H9 (cell line): Measurements from ENCODE around the gene PAFAH1B1. TPM values are rescaled to one million over a fixed set of nuclear protein-coding genes. Genes with fewer than 3 reads are reported as not detected.

Experiments
- DNase-seq: peaks from one replicate; pipeline ENCODE4 v3.0.0-alpha.2; 2017
- H2AFZ ChIP-seq: one replicate; pipeline ENCODE4 v1.6.1; 2013; ENCODE audit warnings: mild to moderate bottlenecking, low read length, control low read depth, moderate library complexity
- H2AK5ac ChIP-seq: 2 replicates; pipeline ENCODE4 v1.6.1; 2013; ENCODE audit warnings: low read length, control low read depth, mixed read lengths; ENCODE audit not compliant: insufficient read length
- H2BK120ac ChIP-seq: one replicate; pipeline ENCODE4 v1.6.1; 2013; ENCODE audit warnings: low read depth, mild to moderate bottlenecking, low read length, control low read depth, inconsistent platforms; ENCODE audit not compliant: poor library complexity, severe bottlenecking
- H2BK12ac ChIP-seq: 2 replicates; pipeline ENCODE4 v1.6.1; 2013; ENCODE audit warnings: low read length, control low read depth, mixed read lengths, low read depth; ENCODE audit not compliant: insufficient read length
- H2BK15ac ChIP-seq: 2 replicates; pipeline ENCODE4 v1.6.1; 2013; ENCODE audit warnings: low read depth, low read length, control low read depth
- H2BK20ac ChIP-seq: one replicate; pipeline ENCODE4 v1.6.1; 2013; ENCODE audit warnings: low read depth, mild to moderate bottlenecking, low read length, control low read depth, inconsistent platforms; ENCODE audit not compliant: poor library complexity, severe bottlenecking
- H2BK5ac ChIP-seq: 2 replicates; pipeline ENCODE4 v1.6.1; 2013; ENCODE audit warnings: low read length, control low read depth, mixed read lengths; ENCODE audit not compliant: insufficient read length
- H3K14ac ChIP-seq: 2 replicates; pipeline ENCODE4 v1.6.1; 2013; ENCODE audit warnings: low read length, control low read depth; ENCODE audit not compliant: insufficient read depth
- H3K18ac ChIP-seq: 2 replicates; pipeline ENCODE4 v1.6.1; 2013; ENCODE audit warnings: low read depth, mild to moderate bottlenecking, mixed read lengths, low read length, control low read depth; ENCODE audit not compliant: insufficient read length
- H3K23ac ChIP-seq: 2 replicates; pipeline ENCODE4 v1.6.1; 2013; ENCODE audit warnings: low read length, control low read depth, mixed read lengths, low read depth; ENCODE audit not compliant: insufficient read length
- H3K23me2 ChIP-seq: 2 replicates; pipeline ENCODE4 v1.6.1; 2013; ENCODE audit warnings: low read depth, mild to moderate bottlenecking, mixed read lengths, low read length, control low read depth; ENCODE audit not compliant: insufficient read length, poor library complexity, severe bottlenecking
- H3K27ac ChIP-seq: 2 replicates; pipeline ENCODE4 v1.5.1; 2013; ENCODE audit warnings: low read length, control low read depth, mixed read lengths, low read depth; ENCODE audit not compliant: insufficient read length
- H3K27me3 ChIP-seq: 2 replicates; pipeline ENCODE4 v1.6.1; 2013; ENCODE audit warnings: low read length, control low read depth, inconsistent platforms; ENCODE audit not compliant: insufficient read depth
- H3K4ac ChIP-seq: 2 replicates; pipeline ENCODE4 v1.6.1; 2013; ENCODE audit warnings: low read depth, mild to moderate bottlenecking, control low read depth, inconsistent platforms, low read length, moderate library complexity
- H3K4me1 ChIP-seq: 2 replicates; pipeline ENCODE4 v1.6.1; 2013; ENCODE audit warnings: low read length, control low read depth, inconsistent platforms; ENCODE audit not compliant: insufficient read depth
- H3K4me2 ChIP-seq: 2 replicates; pipeline ENCODE4 v1.6.1; 2013; ENCODE audit warnings: low read length, control low read depth, mixed read lengths; ENCODE audit not compliant: insufficient read length, insufficient read depth
- H3K56ac ChIP-seq: 2 replicates; pipeline ENCODE4 v1.6.1; 2013; ENCODE audit warnings: low read depth, mild to moderate bottlenecking, mixed read lengths, low read length, control low read depth; ENCODE audit not compliant: insufficient read length
- H3K79me1 ChIP-seq: 2 replicates; pipeline ENCODE4 v1.6.1; 2013; ENCODE audit warnings: low read depth, mild to moderate bottlenecking, moderate library complexity, low read length, control low read depth, inconsistent platforms; ENCODE audit not compliant: insufficient read depth, poor library complexity, severe bottlenecking
- H3K79me2 ChIP-seq: 2 replicates; pipeline ENCODE4 v1.6.1; 2013; ENCODE audit warnings: low read length, control low read depth, inconsistent platforms; ENCODE audit not compliant: insufficient read depth
- H3K9ac ChIP-seq: 2 replicates; pipeline ENCODE4 v1.6.1; 2013; ENCODE audit warnings: low read length, control low read depth, mixed read lengths; ENCODE audit not compliant: insufficient read length; ENCODE audit errors: extremely low read depth
- H3K9me3 ChIP-seq: one replicate; pipeline ENCODE4 v1.6.1; 2013; ENCODE audit warnings: low read depth, low read length, inconsistent platforms; ENCODE audit not compliant: control insufficient read depth
- H3T11ph ChIP-seq: one replicate; pipeline ENCODE4 v1.6.1; 2013; ENCODE audit warnings: mild to moderate bottlenecking, low read length, control low read depth, inconsistent platforms
- H4K20me1 ChIP-seq: one replicate; pipeline ENCODE4 v1.6.1; 2013; ENCODE audit not compliant: control insufficient read depth, insufficient read length, insufficient read depth
- H4K5ac ChIP-seq: 2 replicates; pipeline ENCODE4 v1.6.1; 2013; ENCODE audit warnings: low read depth, mild to moderate bottlenecking, mixed read lengths, low read length, control low read depth; ENCODE audit not compliant: insufficient read length
- H4K8ac ChIP-seq: replicated peaks from 2 replicates; pipeline ENCODE4 v1.6.1; 2013; ENCODE audit warnings: low read length, control low read depth, mixed read lengths, low read depth; ENCODE audit not compliant: insufficient read length
- H4K91ac ChIP-seq: 2 replicates; pipeline ENCODE4 v1.6.1; 2013; ENCODE audit warnings: low read depth, mild to moderate bottlenecking, moderate library complexity, mixed read lengths, low read length, control low read depth; ENCODE audit not compliant: insufficient read length
- H3K27ac Mint-ChIP-seq, 3 experiments: 2 replicates in 2 of 3; 3 replicates in 1 of 3; pipeline ENCODE4 v1.8.0; 2020 to 2021; ENCODE audit warnings: mixed read lengths in 3 of 3, mild to moderate bottlenecking in 1 of 3, moderate library complexity in 1 of 3
- H3K27me3 Mint-ChIP-seq: 2 replicates; pipeline ENCODE4 v1.8.0; 2021; ENCODE audit warnings: low read depth, mild to moderate bottlenecking, moderate library complexity, mixed read lengths
- H3K36me3 Mint-ChIP-seq, 3 experiments: 2 replicates in 2 of 3; 3 replicates in 1 of 3; pipeline ENCODE4 v1.8.0; 2020 to 2021; ENCODE audit warnings: low read depth in 3 of 3, mixed read lengths in 3 of 3; ENCODE audit not compliant: insufficient read depth in 1 of 3
- H3K4me1 Mint-ChIP-seq, 2 experiments: 2 replicates each; pipeline ENCODE4 v1.8.0; 2020; ENCODE audit warnings: mixed read lengths in 2 of 2
- H3K4me3 Mint-ChIP-seq, 2 experiments: 2 replicates in 1 of 2; 3 replicates in 1 of 2; pipeline ENCODE4 v1.8.0; 2020 to 2021; ENCODE audit warnings: mild to moderate bottlenecking in 2 of 2, mixed read lengths in 2 of 2, moderate library complexity in 1 of 2
- H3K9me3 Mint-ChIP-seq, 2 experiments: 2 replicates in 1 of 2; 3 replicates in 1 of 2; pipeline ENCODE4 v1.8.0; 2020; ENCODE audit warnings: mild to moderate bottlenecking in 2 of 2, mixed read lengths in 2 of 2, moderate library complexity in 1 of 2
- WGBS: extraction: QIAGEN DNeasy Blood & Tissue Kit; methylation state at CpG from one replicate; pipeline ENCODE4 v1.1.7; 2013; ENCODE audit warnings: missing lambda C conversion rate, low lambda C conversion rate, mixed read lengths; ENCODE audit not compliant: insufficient read length; ENCODE audit errors: extremely low coverage; 5-methylcytosine and 5-hydroxymethylcytosine counted together
- total RNA-seq: library from RNA; stranded (reverse); gene quantifications from 2 replicates; pipeline ENCODE4 v1.2.1, GENCODE V29; 2021
- TF ChIP-seq, protein P1 (sequence below): fragments of 200-600 bp; sonication (generic); conservative IDR thresholded peaks from 3 replicates; pipeline ENCODE4 v1.8.0; 2021; ENCODE audit warnings: antibody characterized with exemption, mild to moderate bottlenecking

The PAFAH1B1 gene
- total RNA-seq, 1 experiment from 2014 or later = 134 TPM

DNA sequence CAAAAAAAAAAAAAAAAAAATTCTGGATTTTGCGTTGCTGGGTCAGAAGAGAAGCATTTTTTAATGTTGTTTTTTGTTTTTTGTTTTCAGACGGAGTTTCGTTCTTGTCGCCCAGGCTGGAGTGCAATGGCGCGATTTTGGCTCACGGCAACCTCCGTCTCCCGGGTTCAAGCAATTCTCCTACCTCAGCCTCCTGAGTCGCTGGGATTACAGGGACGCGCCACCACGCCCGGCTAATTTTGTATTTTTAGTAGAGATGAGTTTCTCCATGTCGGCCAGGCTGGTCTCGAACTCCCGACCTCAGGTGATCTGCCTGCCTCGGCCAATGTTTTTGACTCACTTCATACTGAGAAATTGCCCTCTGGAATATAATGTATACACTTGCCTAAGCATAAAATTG, 11.0 kb upstream of the PAFAH1B1 start:
- Mint-ChIP-seq H3K4me3 (no peak overlapping the region), H3K4me1 (peaks cover 11 to 12% of the 10 kb centered on the region in 2 experiments), H3K9me3 (no peaks in the 10 kb centered on the region; a peak in 1 of 5 replicates), H3K36me3 (no peaks in the 10 kb centered on the region), H3K27ac (no peak overlapping the region), H3K27me3 (peaks cover 1% of the 10 kb centered on the region)
- Histone ChIP-seq H2BK120ac (no peak overlapping the region), H3K4me2 (no peak overlapping the region), H4K91ac (no peak overlapping the region), H2AK5ac (no peak overlapping the region), H3K79me1 (no peaks in the 10 kb centered on the region), H3K18ac (no peak overlapping the region), H4K8ac (no peak overlapping the region), H4K5ac (no peak overlapping the region), H3K4me1 (no peaks in the 10 kb centered on the region), H3K9me3 (no peaks in the 10 kb centered on the region), H3K23ac (no peak overlapping the region), H3T11ph (no peak overlapping the region), H3K27ac (no peak overlapping the region), H2BK15ac (no peak overlapping the region), H2BK12ac (no peak overlapping the region), H2AFZ (no peak overlapping the region), H3K9ac (no peak overlapping the region), H3K27me3 (no peaks in the 10 kb centered on the region), H3K4ac (no peak overlapping the region), H3K14ac (no peak overlapping the region), H4K20me1 (no peaks in the 10 kb centered on the region), H3K79me2 (no peaks in the 10 kb centered on the region), H2BK5ac (no peak overlapping the region), H3K56ac (no peak overlapping the region), H3K23me2 (no peaks in the 10 kb centered on the region), H2BK20ac (no peak overlapping the region)
- TF ChIP-seq, protein P1, sequence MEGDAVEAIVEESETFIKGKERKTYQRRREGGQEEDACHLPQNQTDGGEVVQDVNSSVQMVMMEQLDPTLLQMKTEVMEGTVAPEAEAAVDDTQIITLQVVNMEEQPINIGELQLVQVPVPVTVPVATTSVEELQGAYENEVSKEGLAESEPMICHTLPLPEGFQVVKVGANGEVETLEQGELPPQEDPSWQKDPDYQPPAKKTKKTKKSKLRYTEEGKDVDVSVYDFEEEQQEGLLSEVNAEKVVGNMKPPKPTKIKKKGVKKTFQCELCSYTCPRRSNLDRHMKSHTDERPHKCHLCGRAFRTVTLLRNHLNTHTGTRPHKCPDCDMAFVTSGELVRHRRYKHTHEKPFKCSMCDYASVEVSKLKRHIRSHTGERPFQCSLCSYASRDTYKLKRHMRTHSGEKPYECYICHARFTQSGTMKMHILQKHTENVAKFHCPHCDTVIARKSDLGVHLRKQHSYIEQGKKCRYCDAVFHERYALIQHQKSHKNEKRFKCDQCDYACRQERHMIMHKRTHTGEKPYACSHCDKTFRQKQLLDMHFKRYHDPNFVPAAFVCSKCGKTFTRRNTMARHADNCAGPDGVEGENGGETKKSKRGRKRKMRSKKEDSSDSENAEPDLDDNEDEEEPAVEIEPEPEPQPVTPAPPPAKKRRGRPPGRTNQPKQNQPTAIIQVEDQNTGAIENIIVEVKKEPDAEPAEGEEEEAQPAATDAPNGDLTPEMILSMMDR = no peak
- no CpG with 5 or more reads among the region's 18 CpGs for WGBS
- no peak for DNase-seq
